GM19240 (cell line): ENCODE results near the gene EFCAB14.
"Not testable (repeated sequence)": the region's sequence is repeated elsewhere in the genome, so short reads cannot be mapped to it uniquely, and the experiment has no call there.

Experiments
- DNase-seq: peaks from one replicate; pipeline ENCODE4 v3.0.0; 2011; ENCODE audit warnings: low spot score; ENCODE audit not compliant: insufficient read length

The EFCAB14 gene

GRCh38 chr1:46687921-46688509 is 30.9 kb downstream of the EFCAB14 start:
- DNase-seq, result no peak

DNA sequence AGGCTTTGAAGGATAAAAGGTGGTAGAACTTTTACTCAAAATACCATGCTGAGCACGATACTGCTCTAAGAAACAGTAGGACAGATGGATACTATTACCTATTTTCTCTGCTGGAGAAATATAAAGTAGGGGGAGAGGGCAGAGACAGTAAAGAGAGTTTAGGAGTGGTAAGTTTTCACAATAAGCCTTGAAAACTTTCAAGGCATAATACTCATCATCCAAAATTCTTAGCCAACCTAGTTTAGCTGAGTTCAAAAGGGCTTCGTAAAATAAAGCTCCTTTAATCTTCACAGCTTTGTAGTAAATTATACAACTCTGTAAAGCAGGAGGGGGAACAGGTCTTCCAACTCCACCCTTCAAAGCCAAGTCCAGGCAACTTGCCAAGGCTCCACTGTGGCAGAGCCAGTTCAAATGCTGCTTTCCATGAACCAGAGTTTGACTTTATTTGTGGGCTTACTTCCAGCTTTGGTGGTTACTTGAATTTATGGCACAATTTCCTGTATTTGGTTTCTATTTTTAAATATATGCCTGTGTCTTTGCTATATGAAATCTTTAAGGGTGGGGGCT is 31.7 kb downstream of the EFCAB14 start:
- no peak for DNase-seq

GRCh38 chr1:46686255-46686654 is 32.7 kb downstream of the EFCAB14 start:
- DNase-seq, result no peak

DNA sequence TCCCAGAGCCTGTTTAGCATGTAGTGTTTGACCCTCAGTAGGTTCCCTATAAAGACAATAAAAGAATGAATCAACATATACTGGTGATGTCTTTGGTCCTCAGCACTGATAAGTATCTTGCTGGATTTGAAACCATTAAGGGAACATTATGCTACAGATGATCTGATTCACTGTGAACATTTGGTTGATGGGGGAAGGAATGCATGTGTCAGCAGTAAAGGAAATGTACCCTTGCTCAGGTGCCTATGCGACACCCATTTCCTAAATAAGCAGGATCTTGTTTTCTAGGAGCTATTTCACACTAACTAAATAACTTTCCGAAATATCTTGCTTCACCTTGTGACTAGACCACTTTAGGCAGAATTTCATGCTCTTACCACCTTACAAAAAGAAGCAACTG is 34.2 kb downstream of the EFCAB14 start:
- no peak for DNase-seq

- DNase-seq, result no peak
Observed at GRCh38 chr1:46682064-46682463, 36.9 kb downstream of the EFCAB14 start.

DNA sequence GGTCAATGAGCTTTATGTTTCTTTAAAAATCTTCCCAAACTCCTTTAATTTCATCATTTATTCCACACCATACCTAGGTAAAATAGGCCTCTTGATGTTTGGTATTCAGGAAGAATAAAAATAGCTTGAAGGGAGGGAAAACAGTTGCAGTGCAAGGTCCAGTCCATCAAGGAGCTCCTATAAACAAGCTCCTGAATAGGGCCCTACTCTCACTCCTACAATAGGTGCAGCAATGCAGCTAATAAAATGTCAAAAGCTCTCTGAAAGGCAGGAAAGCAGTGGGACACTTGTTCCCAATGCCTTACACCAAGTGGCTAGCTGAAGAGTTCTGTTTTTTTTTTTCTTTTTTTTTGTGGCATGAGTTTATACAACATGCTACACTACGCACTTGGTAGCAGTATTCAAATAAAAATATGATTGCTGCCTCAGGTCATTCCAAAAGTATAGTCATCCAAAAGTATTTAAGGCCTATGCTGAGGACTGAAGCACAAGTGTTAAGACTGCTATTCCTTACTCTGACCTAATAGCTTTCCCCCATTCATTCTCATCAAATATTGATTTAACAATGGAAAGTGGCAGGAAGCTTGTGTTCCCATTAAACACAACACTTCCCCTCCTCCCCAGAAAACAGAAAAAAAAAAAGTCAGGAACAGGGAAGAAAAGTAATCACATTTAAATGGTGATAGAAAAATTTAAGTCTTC is 37.4 kb downstream of the EFCAB14 start:
- no peak for DNase-seq

GRCh38 chr1:46679789-46680573 is 38.9 kb downstream of the EFCAB14 start:
- no peak for DNase-seq

DNA sequence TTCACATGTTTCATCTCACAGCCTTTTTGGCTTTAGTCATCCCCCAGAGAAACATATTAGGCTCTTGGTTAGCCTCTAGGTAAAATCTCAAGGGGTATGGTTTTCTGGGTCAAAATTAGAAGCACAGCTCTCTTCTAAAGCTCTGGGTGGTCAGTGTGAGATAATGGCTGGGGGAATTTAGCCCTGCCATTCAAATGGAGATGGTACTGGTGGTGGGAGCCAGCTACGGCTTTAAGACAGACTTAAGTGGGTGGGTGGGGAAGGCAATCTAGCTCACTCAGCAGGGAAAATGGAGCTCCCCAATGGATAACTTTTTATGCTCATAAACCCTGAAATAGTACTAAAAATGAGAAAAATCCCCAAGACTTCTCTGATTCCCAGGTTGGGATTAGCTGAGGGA is 41.6 kb downstream of the EFCAB14 start:
- no peak for DNase-seq

- DNase-seq, result no peak
Observed at GRCh38 chr1:46676531-46676930, 42.4 kb downstream of the EFCAB14 start.

- DNase-seq, result peak; percentile 22
Observed at GRCh38 chr1:46675549-46676314, 43.2 kb downstream of the EFCAB14 start.

- DNase-seq, result no peak
Observed at GRCh38 chr1:46673749-46674182, 45.1 kb downstream of the EFCAB14 start.

GRCh38 chr1:46672696-46673095 is 46.2 kb downstream of the EFCAB14 start:
- DNase-seq, result no peak

DNA sequence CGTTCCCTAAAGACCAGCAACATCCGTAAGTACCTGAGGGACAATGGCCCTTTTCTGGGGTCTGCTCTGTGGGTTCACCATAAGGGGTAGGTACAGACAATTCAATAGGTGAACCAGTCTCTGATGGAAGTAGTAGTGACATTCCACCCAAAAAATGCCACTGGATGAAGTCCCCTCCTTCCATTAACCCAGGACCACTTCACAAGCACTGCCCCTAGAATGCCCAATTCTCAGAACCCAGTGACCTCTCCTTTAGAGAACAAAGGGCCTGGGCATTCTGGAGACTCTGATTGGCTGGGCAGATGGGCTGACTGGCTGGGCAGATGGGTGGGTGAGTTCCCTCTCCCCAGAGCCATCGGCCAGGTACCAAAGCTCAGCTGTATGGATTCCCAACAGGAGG is 47.4 kb downstream of the EFCAB14 start, which contains the start of gene TEX38:
TSS of gene TEX38 (plus strand) at position 301 of the 400 bp plus-strand sequence. CDS start at position 382, 81 bp downstream.
- DNase-seq, result no peak

DNA sequence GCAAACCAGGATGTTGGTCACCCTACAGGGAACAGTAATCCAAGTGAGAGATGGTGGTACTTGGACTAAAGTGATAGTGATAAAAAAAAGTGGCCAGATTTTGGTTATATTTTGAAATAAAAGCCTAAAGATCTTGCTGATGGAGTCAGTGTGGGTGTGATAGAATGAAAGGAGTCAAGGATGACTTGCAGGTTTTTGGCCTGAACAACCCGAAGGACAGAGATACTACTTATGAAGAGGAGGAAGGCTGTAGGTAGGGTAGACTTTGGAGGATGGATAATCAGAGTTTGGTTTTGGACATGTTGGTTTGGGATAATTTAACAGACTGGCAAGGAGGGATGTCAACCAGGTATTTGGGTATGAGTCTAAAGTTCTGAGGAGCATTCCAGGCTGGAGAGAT is 48.8 kb downstream of the EFCAB14 start:
- DNase-seq, result no peak

- DNase-seq, result peak; percentile 59
Observed at GRCh38 chr1:46667782-46668760, 50.8 kb downstream of the EFCAB14 start, which contains the start of gene ATPAF1. Gene ATPAF1 (minus strand): TSS chr1:46668364. CDS start chr1:46668322, 42 bp downstream.

- no peak for DNase-seq
Observed at GRCh38 chr1:46665983-46666382, 52.9 kb downstream of the EFCAB14 start.

- DNase-seq, result not testable (repeated sequence)
Observed at GRCh38 chr1:46662919-46663318, 56.0 kb downstream of the EFCAB14 start.

DNA sequence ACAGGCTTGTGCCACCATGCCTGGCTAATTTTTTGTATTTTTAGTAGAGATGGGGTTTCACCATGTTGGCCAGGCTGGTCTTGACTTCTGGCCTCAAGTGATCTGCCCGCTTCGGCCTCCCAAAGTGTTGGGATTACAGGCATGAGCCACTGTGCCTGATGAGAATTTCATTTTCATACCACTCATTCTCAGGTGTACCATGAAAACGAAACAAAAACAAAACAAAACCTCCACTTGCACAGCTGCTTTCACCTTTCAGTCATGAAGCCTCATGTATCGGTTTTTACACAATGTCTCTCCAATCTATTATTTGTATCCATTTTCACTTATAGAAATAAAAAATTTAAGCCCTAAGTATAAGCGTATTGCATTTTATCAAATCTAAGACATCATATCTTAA is 58.8 kb downstream of the EFCAB14 start:
- DNase-seq, result not testable (repeated sequence)

DNA sequence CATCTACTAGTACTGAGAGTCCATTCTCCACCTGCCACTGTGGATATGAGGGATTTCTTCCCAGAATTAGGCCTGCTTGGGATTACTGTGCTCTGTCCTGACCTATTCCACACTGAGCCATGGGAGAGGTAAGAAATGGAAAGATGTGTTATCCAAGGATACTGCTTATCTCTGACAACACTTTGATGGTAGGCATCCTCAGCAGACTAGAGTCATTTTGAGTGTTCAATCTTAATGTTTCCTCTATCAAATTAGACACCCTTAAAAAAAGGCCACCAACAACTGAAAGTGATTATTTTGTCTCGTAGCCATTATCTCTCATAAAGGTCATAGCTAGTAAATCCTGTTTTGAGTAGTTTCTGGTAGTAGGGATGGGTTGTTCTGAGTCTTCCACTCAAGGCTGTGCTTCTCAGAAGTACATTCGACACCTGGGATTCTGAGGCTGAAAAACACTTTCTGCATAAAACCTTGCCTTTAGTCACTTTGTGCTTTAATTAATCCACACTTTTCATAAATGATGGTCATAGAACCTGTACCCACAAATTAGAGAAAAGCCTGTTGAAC is 59.5 kb downstream of the EFCAB14 start:
- no peak for DNase-seq

DNA sequence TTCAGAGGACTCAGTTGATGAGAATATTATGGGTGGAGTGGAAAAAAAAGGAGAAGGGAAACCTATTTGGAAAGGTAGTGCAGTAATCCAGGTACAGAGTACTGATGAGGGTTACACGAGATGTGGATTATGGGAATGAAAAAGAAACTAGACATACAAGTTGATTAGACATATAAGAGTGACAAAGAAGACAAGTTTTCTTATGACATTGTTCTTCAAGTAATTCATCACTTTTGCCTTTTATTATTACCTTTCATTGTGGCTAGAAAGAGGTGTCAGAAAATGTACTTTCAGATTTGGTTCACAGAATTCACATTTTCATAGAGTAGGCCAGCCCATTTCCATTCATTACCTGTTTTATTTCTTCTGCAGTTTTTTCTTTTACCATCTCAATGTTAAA is 61.1 kb downstream of the EFCAB14 start:
- no peak for DNase-seq
